Right forelimb (tissue), 1 donor: Measurements from ENCODE around the gene ANKMY1.

Source experiments
- DNase-seq: peaks from one replicate; pipeline ENCODE4 v3.0.0-alpha.2; 2018

The ANKMY1 gene

DNA sequence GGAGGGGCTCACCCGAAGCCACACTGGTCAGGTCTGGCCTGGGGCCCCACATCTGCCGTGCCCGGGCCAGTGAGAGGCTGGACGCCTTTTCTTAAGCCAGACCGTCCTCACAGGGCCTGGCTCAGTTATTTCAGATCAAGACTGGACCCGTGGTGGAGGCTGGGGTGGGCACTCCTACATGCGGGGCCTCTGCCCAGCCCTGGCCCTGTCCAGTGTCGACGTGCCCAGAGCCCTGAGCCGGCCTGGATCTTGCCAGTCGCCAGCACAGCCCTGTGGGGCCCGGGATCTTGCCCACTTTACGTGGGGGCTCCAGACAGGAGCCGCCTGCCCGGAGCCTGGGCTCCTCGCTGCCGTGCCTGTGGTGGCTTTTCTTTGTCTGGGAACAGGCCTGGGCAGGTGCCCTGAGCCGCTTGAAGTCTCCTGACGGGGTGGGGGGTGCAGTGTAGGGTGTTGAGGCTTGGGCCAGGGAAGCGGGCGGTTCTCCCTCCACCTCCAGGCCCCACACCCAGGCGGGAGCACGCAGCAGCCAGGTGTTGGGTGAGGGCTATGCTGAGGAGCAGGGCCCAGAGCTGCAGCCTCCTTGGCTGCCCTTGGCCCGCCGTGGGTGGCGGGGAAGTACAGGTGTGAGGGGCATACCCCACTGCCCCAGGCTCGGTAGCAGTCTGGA, 116.3 kb downstream of the ANKMY1 start:
- DNase-seq, result no peak

DNA sequence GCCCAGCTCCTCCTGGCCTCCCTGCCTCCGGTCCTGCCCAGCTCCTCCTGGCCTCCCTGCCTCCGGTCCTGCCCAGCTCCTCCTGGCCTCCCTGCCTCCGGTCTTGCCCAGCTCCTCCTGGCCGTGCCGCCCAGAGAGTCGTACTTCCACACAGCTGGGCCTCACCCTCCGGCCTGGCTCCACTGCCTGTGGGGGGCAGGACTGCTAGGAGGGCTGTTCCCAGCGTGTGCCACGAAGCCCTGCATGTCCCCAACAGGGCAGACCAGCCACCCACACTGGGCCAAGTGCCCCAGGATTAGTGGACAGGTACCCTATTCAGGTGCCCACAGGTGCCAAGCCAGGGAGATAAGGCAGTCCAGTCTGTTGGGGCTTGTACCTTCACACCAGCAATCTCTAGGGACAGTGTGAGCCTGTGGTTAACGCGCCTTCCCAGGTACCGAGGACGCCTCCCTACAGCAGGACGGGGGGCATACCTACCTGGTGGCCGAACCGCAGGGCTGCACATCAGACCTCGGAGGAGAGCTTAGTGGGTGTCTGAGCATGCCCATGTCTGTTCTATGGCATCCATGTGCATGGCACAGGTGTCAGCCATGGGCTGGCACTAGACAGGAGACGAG, 117.0 kb downstream of the ANKMY1 start:
- DNase-seq, result no peak

DNA sequence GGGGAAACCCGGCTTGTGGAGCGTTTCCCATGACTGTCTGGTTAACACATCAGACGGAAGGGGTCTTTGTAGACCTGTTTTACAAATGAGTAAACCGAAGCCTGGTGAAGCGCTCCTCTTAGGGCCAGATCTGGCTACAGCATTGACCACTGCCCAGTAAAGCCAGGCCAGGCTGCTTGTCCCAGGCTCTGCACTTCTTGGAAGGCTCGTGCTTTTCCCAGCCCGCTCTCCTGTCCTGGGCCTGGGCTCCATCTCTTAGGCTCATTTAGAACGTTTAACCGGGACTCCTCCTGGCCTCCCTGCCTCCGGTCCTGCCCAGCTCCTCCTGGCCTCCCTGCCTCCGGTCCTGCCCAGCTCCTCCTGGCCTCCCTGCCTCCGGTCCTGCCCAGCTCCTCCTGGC, 117.5 kb downstream of the ANKMY1 start:
- no peak for DNase-seq

DNA sequence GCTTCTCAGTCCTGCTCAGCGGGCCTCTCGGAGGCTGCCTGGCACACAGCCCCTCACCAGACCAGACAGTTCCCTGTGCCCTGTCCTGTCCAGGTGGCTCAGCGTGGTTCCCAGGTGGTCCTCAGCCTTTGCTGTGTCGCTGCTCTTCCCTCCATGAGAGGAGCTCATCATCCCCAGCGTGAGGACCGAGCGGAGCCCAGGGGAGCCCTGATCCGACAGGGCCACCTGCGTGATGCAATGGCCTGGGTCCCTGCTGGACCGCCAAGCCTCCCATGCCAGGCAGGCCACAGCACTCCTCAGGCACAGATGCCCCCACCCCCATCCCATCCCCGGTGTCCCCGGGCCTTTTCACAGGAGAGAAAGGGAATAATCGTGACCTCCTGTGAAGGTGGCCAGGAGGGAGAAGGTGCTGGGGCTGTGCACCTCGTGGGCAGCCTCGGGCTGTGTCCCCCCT, 118.1 kb downstream of the ANKMY1 start:
- peak; percentile 25 for DNase-seq

DNA sequence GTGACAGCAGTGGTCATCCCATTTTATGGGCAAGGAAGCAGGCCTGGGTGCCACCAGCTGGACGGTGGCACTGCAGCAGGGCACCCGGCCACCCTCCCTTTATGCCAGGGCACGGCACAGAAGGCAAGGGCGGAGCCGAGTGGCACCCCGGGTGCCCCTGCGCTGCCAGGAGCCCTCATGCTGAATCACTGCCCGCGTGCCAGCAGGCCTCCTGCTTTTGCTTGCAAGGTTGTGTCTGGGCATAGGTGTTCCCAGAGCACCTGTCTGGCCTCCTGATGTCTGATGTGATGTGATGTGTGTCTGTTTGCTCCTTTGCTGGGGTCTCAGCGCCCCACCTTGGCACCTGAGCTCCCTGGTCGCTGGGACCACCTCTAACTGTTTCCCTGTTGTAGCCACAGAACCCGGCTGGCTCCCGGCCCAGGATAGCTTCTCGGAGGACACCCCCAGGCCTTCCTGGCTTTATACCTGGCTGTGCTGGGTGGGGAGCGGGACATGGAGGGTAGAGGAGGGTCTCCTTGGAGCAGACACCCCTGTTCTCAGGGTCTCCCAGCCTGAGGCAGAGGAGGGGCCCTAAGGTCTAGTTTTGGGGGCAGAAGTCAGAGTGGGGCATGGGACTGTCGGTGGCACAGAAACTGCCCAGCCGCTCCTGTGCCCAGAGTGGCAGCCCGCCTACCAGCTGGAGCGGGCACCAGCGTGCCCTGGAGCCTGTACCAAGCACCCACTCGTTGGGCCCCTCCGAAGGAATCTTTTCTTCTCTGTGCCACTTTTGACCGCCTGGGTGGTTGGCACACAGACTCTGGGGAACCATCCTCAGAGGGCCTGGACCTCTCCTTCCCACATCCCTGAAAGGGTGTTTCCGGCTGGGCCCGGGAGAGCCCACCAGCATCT, 118.7 kb downstream of the ANKMY1 start:
- peak; percentile 40 for DNase-seq

DNA sequence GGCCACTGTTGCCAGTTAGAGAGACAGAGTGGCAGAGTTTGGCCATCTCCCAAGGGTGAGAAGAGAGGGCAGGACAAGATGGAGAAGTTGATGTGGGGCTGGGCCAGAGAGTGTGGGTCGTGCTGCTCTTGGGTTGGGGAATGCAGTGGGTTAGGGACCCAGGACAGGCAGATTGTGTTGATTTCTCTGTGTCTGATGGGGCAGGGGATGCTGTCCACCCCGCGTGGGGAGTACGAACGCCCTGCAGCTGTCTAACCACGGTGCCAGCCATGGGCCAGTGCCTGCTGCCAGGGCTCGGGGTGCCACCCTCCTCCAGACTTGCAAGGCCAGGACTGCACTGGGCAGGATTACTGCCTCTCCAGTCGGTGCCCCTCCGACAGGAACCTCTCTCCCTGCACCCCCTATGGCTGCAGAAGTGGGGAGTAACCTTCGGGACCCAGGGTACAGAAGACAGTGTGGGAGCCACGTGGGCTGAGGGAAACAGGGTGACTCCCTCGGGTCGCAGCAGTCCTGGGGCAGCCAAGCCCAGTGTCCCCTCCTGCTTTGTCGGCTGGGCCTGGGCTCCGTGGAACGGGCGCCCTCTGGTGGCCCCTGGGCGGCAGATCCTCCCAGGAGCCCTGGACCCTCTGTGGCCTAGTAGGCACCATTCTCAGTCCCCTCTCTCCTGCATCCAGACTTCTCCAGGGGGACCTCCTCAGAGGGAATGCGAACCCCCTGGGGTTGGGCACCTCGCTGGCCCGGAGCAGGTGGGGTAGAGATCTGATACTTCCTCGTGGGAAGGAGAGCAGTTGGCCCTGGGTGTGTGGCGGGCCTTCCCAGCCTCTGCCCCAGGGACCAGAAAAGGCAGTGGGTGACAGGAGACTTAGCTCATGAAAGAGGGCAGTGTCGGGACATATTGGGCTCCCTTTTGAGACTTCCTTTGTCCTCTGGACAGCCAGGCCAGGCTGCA, 119.7 kb downstream of the ANKMY1 start:
- DNase-seq, result peak; percentile 88

DNA sequence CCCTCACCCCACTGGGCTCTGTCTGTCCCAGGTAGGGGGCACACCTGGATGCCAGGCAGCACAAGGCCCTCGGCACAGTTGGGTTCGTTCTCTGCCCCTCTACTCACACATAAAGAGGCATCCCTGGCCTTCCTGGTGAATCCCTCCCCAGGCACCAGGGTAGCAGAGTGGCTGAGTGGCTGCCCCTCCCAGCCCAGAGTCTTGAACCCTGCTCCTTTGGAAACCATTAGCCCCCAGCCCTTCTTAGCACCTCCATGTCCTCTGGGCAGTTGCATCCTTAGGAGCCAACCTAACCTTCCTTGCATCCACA, 120.3 kb downstream of the ANKMY1 start:
- no peak for DNase-seq

DNA sequence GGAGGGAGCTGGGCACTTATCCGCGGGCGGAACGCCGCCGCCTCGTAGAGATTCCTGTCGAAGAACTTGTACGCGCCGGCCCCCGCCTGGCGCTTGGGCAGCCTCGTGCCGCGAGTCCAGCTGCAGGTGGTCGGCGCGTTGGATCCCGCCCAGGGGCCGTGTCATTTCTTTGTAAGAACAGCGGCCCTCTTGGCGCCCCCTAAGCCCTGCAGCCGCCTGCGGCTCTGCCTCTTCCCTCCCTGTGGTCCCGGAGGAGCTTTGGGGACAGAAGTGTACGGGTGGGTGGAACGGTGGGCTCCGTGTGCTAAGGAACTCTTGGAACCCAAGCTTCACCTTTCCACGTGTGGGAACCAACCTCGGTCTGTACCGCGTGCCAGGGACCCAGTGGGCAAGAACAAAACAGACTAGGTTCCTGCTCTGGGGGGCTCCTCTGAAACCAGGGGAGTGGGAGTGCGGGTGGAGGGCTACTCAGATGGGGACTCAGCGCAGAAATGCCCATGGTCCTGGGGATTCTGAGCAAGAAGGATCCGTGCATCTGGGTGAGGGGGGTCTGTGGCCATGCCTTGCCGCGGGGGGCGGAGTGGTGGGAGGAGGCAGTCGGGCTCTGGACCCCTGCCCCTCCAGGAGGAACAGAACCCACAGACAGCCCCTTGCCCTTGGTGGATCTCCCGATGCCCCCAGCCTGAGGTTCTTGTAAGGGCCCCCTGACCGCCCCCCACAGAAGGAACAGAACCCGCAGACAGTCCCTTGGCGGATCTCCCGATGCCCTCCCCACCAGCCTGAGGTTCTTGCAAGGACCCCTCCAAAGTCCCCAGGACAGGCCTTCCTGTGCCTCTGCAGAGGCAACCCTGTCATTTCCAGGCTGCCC, 120.9 kb downstream of the ANKMY1 start:
- peak; percentile 67 for DNase-seq

DNA sequence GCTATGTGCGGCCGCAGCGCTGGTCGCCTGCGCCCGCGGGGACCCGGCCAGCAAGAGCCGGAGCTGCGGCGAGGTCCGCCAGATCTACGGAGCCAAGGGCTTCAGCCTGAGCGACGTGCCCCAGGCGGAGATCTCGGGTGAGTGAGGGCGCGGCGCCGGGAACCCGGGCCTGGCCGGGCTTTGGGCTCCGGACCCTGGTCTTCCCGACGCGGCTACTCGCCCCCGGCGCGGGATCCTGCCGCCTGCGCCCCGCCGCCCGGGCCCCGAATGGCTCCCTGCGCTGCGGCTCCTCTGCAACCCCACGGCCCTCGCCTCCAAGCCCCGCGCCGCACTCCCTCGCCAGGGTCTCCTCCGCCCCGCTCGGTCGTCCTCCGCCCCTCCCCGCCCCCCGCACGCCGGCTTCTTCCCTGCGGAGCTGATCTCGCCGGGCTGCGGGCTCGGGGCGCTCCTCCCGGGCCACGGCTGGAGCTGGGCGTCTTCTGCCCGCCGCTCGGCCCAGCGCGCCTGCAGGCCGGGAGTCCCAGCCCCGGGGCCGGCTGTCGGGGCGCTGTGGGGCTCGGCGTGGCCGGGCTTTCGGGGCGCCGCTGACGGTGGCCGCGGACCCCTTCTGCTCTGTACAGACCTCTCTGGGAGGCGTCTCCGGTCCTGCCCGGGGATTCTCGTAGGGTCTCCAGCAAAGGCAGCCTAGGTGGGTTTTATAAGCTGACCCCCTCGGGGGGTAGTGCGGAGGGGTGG, 121.7 kb downstream of the ANKMY1 start:
- peak; percentile 58 for DNase-seq

DNA sequence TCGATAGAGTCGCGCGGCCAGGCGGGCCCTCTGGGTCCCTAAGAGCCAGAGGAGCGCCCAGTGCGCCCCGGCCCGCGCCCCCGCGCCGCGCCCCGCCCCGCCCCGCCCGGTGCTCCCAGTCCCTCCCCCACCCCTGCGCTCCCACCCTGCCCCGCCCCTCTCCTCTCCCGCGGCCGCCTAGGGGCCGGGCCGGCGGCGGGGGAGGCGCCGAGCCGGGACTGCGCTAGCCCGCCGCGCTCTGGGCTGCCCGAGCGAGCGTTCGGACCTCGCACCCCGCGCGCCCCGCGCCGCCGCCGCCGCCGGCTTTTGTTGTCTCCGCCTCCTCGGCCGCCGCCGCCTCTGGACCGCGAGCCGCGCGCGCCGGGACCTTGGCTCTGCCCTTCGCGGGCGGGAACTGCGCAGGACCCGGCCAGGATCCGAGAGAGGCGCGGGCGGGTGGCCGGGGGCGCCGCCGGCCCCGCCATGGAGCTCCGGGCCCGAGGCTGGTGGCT, 122.3 kb downstream of the ANKMY1 start, which contains the start of gene GPC1:
TSS of gene GPC1 (plus strand) at position 207 of the 491 bp plus-strand sequence. CDS start at position 463, 256 bp downstream.
- DNase-seq, result no peak

DNA sequence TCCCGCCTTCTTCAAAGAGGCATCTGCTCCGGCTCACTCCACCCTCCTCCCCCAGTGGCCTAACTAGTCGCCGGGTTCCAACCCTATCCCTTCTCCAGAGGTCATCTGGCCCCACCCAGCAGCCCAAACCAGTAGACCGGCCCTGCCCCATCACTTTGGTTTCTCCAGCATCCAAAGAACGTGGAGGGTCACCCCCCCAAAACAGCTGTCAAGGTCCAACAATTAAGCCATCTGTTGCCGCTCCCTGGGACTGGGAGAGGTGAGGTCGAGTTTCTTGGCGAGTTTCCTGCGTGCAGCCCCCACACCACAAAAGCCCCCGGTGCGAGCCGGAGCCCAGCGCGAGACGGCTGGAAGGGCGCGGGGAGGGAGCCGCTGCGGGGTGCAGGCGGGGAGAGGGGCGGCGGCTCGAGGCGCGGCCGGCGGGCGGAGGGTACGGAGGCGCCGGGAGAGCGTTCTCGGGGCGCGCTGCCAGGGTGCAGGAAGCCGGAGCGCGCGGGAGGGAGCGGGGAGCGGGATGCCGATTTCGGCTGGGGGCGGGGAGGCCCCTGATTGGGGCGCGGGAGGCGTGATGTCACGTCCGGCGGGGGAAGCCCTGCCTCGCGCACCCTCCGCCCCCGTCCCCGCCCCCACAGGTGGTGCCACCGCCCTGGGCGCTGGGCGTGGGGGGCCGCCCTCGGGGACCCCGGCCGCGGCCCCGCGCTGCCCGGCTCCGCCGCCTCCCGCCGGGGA, 122.9 kb downstream of the ANKMY1 start:
- DNase-seq, result peak; percentile 95

DNA sequence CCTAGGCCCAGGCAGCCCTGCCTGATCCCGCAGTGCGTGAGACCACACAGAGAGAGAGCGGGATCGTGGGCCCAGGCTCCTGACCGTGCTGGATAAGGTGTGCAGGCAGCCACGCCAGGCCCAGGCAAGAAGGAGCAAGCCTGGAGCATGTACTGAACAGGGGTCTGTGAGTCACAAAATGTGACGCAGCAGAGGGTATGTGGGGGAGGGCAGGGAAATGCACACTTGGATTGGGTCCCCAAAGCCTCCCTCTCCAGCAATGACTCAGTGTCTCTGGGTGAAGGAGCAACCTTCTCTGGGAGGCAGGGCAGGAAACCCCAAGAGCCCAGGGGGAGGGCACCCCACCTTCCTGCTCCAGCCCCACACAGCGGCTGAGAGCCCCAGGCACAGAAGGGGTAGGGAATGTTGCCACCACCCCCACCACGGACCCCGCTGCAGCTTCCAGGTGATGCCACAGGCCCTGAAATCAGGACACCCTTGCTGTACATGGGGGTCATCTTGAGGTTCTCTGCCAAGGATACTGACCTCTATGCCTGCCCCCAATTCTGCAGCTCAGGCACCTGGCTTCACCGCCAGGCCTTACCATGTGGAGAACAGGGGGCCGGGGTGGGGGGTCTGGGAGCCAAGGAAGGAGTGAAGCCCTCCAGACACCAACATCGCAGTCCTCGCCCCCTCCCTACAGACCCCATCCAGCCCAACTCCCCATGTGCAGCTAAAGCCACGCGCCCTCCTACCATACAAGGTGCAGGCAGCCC, 123.6 kb downstream of the ANKMY1 start:
- DNase-seq, result peak; percentile 49

DNA sequence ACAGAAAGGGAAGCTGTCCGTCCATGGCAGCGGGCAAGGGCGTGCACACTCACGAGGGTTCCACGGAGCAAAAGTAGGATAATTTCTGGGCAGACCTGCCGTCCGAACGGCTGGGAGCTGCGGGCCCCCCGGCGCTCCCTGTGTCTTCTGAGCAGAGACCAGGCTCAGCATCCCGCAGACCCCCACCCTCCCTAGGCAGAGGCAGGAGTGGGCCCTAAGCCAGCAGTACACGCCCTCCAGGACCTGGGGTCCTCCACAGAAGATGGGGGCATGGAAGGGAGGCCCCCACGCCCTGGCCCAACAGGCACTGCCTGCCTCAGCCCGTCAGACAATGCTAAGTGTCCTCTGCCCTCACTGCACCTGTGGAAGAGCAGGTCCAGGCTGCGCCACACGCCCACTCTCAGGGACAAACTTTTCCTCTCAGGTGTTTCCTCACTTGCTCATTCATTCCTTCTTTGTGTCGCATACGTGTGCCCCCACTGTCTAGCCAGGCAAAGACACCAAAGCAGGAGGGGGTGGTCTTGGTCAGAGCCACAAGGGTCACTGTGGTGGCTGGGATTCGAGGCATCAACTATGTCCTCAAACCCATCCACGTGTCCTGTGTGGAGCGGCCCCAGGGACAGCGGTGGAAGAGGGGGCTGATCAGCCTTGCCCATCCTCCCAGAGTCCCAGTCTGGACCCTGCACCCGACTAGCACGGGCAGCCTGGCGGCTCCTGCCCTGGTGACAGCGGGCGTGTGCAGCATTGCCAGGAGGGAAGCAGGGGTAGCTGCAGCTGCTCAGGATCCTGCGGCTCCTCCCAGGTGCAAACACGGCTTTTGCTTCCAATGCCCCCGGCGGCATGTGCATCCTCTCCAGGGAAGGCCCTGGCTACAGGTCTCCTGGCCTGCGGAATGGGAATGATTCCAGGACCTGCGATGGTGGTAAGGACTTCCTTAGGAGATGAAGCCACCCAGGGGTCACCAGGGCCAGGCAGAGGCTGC, 124.7 kb downstream of the ANKMY1 start:
- peak; percentile 42 for DNase-seq

DNA sequence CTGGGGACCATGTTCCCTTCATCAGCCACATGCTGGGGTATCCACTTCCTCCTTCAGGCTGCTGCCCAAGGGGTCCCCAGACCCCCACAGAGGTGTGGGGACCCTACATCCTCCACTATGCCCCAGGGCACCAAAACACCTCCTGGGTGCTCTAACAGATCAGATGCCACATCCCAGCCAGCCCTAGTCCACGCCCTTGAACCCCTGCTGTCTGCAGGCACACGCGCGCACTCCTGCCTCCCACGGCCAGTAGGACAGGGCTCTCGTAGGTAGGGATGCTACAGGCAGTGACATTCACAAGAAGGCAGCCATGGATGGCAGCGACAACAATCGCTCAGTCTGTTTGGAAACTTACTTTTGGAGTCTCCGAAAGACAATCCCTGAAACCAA, 125.4 kb downstream of the ANKMY1 start:
- peak; percentile 34 for DNase-seq

DNA sequence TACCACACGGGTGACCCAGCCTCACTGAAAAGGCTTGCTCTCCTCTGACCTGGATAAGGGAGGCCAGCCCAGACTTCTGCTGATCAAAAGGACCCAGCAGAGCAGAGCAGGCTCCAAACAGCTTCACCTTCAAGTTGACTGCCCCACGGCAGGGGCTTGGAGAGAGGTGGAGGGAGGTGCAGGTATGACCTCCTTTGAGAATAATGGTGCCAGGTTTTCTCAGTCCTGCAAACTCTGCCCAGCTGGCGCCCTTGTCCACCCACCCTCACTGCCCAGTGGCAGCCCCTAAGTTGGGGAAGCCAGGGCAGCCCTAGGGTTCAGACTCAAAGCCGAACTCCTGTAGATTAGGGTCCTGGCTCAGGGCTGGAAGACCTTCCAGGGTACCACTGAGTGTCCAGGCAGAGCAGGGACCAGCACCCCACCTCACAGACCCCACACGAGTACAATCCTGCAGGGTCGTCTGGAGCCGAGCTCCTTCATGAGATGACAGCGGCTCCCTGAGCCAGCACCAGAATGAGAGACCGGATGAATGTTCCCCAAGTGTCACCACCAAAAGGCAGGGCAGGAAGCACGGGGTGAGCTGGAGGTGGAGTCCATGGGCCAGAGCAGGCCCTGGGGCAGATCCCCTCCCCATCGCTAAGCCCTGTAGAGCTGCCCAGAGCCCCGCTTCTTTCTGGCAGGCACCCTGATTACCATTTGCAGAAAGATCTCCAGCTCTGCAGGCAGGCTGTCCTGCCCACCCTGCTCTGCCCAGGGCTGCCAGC, 125.9 kb downstream of the ANKMY1 start:
- peak; percentile 28 for DNase-seq

DNA sequence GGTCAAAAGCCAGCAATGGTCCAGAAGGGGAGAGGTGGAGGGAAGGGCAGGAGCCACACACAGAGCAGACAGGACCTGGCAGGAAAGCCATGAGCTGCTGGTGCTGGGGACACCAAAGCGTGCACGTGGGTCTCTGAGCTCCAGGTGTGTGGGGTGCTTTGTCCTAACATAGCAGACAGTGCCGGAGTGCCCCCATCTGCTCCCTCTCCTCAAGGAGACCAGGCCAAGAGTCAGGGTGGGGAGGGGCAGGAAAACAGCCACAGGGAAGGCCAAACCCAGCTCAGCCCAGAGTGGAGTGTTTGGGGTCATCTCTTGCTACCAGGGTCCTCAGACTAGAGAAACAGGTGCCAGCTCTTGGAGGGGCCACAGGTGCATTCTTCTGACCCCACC, 126.5 kb downstream of the ANKMY1 start:
- peak; percentile 38 for DNase-seq

DNA sequence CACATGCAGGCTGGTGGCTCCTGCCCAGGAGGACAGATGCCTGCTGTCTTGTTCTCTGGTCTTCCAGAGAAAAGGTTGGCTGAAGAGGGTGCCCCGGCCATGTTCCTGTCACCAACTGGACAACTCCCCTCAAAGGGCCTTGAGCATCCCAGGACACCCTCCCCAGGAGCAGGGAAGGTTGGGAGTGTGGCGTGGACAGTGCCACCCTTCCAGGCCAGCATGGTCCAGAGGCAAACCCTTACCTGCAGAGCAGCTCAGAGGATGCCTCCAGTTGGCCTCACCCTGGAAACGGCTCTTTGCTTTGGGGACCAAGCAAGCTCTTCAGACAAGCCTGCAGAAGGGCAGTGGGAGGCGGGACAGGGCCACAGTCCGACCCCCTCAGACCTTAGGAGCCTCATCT, 127.2 kb downstream of the ANKMY1 start:
- DNase-seq, result no peak
